GM12873 (cell line): ENCODE results near the gene TRIM28.

Experiments
- CTCF ChIP-seq: IDR thresholded peaks from 2 replicates; pipeline ENCODE4 v1.5.1; 2012; ENCODE audit warnings: low read depth, mild to moderate bottlenecking, moderate library complexity, low read length, control low read depth; ENCODE audit not compliant: insufficient read depth; ENCODE audit errors: missing control alignments

The TRIM28 gene

GRCh38 chr19:58510084-58510862, 33.6 kb upstream of the TRIM28 start:
- TF ChIP-seq CTCF = no peak

GRCh38 chr19:58511353-58512208, 32.3 kb upstream of the TRIM28 start, which contains the start of gene SLC27A5:
TSS of gene SLC27A5 (minus strand) at chr19:58511992. CDS start at chr19:58511955, 37 bp downstream.
- TF ChIP-seq CTCF = no peak

GRCh38 chr19:58513213-58513693, 30.6 kb upstream of the TRIM28 start:
- TF ChIP-seq CTCF = no peak

GRCh38 chr19:58513694-58514563, 29.9 kb upstream of the TRIM28 start:
- peak; percentile 94 for TF ChIP-seq CTCF

- TF ChIP-seq CTCF = no peak
These were observed 29.3 kb upstream of the TRIM28 start for GRCh38 chr19:58514564-58515022.

GRCh38 chr19:58515259-58515658, 28.6 kb upstream of the TRIM28 start:
- TF ChIP-seq CTCF = no peak
